DMS 273 (cell line): ENCODE results near the gene EGLN2.
"Not testable (repeated sequence)": the region's sequence is repeated elsewhere in the genome, so short reads cannot be mapped to it uniquely, and the experiment has no call there.

Source experiments
- DNase-seq: peaks from one replicate; lab custom pipeline; 2025; ENCODE audit not compliant: unreplicated experiment; lab: John Stamatoyannopoulos, UW

The EGLN2 gene

DNA sequence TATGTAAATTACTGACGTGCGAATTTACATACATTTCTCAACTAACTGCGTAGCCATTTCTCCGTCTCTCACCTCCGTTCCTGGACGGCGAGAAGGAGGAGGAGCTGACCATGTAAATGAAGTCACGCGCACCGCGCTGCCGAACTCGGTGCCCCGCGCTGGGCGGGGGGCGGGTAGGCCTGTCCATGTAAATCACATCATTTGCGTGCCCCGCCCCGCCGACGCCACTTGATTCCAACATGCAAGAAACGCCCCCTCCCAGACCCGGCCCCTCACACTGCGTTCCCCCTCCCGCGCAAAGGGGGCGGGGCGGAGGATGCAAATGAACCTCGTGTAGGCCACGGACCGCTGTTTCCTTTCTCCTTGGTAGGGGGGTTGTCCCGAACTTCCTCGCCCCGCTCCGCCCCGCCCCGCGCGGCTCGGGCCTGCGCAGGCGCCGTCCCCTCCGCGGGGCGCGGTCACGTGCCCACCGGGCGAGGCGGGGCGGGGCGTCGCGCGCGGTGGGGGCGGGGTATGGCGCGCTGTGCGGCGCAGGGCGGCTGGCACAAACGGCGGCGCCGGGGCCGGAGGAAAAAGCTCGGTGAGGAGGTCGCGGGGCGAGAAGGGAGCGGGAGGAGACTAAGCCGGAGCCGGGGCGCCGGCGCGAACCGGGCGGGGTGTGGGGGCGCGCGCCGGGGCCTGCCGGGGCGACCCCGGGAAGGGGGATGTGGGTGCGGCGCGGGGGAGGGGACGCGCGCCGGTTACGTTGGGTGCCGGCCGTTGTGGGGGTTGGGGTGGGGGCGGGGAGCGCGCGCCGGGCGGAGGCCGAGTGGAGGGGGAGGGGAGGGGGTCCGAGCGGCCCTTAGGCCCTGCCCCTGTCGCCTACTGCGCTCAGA, at the start of gene EGLN2:
Gene EGLN2, plus strand, starts transcription at position 509 of the 875 bp plus-strand sequence. CDS start 1,382 bp downstream, outside the sequence.
- DNase-seq = peak; percentile 100

DNA sequence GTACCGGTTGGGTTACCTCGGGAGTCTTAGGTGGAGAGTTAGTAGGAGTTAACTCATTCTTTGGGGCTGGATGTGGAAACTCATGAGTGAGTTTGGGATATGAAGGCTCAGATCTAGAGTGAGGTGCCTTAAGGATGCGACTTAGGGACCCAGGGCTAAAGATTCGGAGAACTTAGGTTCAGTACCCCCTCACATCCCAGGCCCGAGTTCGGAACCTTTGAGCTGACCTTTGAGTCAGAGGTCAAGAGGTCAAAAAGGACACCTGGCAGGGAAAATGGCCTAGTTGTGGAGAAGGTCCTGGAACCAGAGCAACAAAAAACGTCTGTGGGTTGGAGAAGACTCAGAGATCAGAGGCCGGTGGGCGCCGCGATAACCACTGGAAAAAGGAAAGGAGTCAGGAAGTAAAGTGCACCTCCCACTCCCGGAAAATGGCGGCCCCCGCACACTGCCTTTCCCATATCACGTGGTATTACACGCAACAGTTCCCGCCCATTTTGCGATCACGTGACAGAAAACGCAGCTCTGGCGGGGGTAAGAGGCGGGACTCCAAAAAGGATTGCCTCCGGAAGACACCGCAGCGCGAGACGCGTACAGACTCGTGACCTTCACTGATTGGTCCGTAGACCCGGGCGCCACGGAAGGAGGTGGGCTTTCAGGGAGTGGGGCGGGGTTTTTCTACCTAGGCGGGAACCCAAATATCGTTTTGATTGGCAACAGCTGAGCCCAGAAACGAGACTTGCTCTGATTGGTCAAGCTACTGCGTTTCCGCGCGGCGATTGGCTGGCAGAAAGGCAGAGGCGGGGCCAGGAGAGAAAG, 48.7 kb upstream of the EGLN2 start, which contains the start of gene ACTMAP:
Gene ACTMAP, minus strand, starts transcription at position 420 of the 816 bp plus-strand sequence. CDS start 674 bp downstream, outside the sequence.
- DNase-seq = peak; percentile 100

DNA sequence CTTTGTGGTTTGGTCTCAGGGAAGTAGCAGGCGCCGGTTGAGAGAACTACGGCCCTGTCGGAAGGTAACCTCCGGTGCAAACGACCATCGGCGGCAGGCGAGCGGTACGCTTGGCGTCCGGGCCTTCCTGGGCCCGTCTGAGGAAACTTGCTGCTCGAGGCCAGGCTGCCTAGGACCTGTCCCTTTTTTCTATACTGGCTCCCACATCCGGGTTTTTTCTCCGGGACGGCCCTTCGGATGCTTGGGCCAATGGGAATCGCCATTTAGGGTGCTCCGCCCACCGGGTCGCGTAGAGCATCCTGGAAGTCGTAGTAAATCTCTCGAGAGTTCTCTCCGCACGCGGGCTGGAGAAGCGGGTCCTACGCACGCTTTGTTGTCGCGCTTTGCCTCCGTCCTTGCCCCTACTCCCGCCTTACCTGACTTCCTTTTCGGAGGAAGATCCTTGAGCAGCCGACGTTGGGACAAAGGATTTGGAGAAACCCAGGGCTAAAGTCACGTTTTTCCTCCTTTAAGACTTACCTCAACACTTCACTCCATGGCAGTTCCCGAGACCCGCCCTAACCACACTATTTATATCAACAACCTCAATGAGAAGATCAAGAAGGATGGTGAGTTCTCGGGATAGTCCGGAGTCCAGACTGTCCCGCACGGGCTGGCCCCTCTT, 48.0 kb upstream of the EGLN2 start, which contains the start of gene SNRPA:
Gene SNRPA, plus strand, starts transcription at position 330 of the 664 bp plus-strand sequence. Its CDS starts 206 bp downstream, at position 536.
- peak; percentile 99 for DNase-seq

DNA sequence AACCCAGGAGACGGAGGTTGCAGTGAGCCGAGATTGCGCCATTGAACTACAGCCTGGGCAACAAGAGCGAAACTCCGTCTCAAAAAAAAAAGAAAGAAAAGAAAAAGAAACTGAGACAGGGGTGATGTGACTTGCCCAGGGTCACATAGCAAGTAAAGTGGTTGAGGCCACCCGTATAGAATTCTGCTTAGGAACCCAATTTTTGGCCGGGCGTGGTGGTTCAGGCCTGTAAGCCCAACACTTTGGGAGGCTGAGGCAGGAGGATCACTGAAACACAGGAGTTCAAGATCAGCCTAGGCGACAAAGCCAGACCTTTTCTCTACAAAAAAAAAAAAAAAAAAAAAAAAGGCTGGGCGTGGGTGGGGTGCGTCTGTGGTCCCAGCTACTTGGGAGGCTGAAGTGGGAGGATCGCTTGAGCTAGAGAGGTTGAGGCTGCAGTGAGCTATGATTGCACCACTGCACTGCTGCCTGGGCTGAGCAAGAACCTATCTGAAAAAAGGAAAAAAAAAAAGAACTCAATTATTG, 46.7 kb upstream of the EGLN2 start:
- DNase-seq = no peak

DNA sequence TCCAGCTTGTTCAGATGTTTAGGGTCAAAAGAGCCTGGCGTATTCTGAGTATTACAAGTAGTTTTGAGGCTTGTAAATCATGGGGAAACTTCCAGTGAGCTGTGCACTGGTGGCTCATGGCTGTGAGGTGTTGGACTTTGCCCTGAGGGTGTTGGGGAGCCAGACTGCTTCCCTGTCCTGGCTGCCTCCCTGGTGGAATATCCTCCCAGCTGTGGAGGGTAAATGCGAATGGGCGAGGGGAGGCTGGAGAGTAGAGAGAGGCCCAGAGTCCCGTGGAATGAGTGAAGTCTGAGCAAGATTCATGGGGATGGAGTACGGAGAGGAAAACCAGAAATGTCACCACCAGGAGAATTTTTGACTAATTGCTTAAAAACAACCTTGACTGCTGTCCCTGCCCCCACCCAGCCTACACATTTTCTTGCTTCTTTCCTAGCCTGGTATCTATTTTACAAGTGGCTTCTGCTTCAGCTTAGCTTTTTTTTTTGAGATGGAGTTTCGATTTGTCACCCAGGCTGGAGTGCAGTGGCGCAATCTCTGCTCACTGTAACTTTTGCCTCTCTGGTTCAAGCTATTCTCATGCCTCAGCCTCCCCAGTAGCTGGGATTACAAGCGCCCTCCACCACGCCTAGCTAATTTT, 44.3 kb upstream of the EGLN2 start:
- no peak for DNase-seq

DNA sequence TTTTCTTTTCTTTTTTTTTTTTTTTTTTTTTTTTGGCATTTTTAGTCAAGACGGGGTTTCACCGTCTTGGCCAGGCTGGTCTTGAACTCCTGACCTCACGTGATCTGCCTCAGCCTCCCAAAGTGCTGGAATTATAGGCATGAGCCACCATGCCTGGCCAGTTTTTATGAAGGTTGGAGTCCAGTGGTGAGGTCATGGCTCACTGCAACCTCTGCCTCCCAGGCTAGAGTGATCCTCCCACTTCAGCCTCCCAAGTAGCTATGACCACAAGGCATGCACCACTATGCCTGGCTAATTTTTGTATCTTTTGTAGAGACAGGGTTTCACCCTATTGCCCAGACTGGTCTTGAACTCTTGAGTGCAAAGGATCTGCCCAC, 43.8 kb upstream of the EGLN2 start:
- no peak for DNase-seq

DNA sequence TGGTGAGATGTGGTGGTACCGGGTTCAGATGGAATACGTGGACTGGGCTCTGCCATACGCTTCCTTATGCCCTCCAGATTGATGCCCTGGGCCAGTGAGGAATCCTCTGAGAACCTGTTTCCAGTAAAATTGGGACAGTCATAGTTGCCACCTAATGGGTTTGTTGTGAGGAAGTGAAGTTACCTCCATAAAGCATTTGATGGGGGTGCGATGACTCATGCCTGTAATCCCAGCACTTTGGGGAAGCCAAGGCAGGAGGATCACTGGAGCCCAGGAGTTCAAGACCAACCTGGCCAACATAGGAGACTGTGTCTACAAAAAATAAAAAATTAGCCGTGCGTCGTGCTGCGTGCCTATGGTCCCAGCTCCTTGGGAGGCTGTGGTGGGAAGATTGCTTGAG, 43.2 kb upstream of the EGLN2 start:
- no peak for DNase-seq

DNA sequence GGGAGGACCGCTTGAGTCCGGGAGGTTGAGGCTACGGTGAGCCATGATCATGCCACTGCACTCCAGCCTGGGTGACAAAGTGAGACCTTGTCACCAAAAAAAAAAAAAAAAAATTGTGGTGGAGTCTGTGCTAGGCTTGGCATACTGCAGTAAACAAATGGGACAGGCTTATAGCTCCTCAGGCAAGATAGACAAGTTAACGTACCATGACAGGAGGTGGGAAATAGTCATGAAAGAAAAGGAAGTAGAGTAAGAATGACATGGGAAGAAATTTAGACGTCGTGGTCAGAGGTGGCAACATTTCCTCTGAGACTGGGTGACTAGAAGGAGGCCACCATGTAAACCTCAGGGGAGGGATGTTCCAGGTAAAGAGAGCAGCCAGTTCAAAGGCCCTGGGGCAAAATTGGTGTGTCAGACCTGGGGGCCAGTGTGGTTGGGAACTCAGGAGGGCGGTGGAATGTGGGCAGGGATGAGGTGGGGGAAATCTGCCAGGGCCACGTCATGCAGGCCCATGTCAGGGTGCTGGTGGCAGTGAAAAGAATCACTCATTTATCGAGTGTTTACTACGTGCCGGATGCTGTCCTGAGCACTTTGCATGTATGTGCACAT, 42.4 kb upstream of the EGLN2 start:
- no peak for DNase-seq

DNA sequence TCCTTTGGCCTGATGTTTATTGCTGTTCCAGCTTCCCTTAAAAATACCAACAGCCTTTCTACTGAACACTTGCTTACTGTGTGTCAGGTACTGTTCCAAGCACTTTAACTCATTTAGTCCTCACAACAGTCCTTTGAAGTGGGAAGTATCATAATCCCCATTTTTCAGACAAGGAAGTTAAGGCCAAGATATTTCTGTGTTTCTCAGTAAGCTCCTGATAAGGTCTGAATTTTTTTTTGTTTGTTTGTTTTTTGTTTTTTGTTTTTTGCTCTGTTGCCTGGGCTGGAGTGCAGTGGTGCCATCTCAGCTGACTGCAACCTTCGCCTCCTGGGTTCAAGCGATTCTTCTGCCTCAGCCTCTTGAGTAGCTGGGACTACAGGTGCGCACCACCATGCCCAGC, 40.5 kb upstream of the EGLN2 start:
- no peak for DNase-seq

DNA sequence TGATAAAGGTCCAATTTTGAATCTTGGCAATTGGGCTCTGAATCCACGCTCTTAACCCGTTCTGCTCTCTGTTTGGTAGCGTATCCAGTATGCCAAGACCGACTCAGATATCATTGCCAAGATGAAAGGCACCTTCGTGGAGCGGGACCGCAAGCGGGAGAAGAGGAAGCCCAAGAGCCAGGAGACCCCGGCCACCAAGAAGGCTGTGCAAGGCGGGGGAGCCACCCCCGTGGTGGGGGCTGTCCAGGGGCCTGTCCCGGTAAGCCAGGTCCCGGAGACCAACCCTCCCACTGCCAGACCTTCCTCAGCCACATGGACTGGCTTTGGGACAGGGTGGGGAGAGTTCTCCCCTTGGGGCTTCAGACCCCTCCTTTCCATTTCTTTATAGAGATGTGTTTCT, 39.6 kb upstream of the EGLN2 start:
- no peak for DNase-seq

DNA sequence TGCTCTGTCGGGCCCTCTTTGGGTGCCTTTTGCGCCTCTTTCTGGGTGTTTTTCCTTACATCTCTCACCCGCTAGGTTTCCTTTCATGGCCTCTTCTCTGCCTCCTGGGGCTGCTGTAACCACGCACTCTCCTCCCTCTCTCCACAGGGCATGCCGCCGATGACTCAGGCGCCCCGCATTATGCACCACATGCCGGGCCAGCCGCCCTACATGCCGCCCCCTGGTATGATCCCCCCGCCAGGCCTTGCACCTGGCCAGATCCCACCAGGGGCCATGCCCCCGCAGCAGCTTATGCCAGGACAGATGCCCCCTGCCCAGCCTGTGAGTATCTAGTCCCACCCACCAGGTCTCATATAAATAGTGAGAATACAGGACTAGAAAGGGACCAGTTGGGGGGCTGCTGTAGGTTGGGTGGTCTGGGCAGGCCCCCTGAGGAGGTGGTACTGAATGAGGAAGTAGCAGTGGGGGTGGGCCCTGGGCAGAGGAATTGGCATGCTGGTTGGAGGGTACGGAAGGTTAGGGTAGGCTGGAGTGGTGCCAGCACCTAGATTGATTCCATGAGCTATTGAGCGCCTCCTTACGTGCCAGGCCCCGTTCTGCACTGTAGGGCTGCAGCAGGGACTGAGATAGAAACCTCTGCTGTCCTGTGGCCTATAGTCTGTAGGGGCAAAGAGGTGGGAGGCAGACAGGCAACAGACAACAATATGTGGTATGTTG, 36.1 kb upstream of the EGLN2 start:
- DNase-seq = no peak

DNA sequence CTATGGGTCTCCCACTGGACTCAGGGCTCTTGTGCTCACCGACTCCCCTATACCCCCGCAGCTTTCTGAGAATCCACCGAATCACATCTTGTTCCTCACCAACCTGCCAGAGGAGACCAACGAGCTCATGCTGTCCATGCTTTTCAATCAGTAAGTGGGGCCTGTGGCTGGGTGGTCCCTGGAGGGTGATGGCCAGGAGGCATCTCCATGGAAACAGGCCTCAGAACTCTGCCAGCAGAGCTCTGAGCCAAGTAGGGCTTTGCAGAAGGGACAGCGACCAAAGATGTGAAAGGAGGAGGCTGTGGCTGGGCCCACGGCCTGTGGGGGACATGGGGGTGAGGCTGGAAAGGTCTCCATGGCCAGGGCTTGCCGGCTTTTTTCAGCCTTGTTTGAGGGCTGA, 35.5 kb upstream of the EGLN2 start:
- no peak for DNase-seq

DNA sequence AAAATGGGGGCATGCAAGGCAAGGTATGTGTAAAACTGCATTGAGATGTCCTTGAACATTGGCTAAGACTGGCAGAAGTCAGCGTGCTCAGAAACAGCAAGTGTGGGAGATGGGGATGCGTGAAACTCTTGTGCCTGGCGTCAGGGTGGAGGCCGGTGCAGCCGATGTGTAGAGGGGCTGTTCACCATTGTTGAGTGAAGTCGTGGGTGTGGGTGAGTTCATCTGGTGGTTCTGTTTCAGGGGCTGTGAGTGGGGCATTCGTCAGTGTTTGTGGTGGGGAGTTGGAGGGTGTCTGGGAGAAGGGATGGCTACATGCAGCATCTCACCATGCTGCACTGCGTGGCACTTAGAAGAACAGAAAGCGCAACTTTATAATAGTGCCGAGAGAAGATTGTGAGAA, 35.0 kb upstream of the EGLN2 start:
- DNase-seq = no peak

DNA sequence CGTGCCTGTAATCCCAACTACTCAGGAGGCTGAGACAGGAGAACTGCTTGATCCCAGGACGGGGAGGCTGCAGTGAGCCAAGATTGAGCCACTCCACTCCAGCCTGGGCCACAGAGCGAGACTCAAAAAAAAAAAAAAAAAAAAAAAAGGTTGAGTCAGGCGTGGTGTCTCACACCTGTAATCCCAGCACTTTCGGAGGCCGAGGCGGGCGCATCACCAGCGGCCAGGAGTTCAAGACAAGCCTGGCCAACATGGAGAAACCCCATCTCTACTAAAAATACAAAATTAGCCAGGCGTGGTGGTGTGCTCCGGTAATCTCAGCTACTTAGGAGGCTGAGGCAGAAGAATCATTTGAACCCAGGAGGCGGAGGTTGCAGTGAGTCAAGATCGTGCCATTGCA, 32.6 kb upstream of the EGLN2 start:
- DNase-seq = not testable (repeated sequence)

DNA sequence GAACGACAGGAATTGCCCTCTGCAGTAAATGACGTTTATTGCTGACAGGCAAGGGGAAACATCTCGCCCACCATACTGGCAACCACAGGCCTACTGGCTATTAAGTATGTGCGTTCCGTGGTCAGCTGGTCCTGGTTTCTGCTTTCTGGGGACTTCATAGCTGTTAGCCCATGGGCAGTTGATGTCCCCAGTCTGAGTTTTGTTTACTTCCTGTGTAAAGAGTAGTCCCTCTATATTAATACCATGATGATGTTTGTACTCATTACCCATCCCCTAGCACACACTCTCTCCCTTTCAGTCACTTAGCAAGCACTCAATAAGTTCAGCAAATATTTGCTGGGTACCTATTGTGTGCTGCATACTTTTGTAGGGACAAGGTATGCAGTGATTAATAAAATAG, 30.1 kb upstream of the EGLN2 start:
- no peak for DNase-seq

DNA sequence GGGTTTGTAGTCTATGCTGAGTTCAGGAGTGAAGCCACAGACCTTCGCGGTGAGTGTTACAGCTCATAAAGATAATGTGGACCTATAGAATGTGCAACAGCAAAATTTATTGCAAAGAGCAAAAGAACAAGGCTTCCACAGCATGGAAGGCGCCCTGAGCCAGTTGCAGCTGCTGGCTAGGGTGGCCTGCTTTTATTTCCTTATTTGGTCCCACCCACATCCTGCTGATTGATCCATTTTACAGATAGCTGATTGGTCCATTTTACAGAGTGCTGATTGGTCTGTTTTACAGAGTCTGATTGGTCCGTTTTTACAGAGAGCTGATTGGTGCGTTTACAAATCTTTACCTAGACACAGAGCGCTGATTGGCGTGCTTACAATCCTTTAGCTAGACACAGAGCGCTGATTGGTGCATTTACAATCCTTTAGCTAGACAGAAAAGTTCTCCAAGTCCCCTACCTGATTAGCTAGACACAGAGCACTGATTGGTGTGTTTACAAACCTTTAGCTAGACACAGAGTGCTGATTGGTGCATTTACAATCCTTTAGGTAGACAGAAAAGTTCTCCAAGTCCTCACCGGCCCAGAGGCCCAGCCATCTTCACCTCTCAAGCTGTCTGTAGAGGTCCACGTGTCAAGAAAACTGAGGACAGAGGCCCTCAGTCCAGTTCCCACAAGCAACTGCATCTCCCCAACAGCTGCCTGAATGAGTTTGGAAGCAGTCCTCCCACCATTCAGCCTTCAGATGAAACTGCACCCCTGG, 27.7 kb upstream of the EGLN2 start:
- DNase-seq = peak; percentile 30

DNA sequence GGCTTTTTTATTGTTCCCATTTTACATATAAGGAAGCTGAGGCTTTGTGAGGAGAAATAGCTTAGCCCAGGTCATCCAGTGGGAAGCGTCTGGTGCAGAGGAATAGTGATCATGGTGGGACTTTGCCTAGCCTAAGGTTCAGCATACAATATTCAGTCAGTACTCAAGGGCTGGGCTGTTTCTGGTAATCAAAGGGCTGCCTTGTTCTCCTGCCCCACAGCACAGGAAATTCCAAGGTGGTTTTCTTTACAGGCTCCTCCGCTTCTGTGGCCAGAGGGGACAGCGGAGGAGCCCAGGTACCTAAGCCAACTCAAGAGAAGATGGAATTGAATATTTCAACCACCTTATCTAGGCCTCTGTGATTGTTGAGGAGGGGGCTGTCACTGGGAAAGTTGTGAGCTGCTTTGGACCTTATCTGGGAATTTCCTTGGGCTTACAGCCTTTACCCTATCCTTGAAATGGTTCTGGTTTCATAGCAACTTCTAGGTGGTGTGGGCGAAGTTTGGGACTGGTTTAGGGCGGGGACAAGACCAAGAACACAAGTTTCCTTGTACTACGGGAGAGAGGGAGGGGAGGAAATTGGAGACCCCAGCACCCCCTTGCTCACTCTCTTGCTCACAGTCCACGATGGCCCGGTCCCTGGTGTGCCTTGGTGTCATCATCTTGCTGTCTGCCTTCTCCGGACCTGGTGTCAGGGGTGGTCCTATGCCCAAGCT, 23.9 kb upstream of the EGLN2 start, which contains the start of gene MIA:
Gene MIA, plus strand, starts transcription at position 606 of the 716 bp plus-strand sequence. Its CDS starts 22 bp downstream, at position 628.
- DNase-seq = no peak

DNA sequence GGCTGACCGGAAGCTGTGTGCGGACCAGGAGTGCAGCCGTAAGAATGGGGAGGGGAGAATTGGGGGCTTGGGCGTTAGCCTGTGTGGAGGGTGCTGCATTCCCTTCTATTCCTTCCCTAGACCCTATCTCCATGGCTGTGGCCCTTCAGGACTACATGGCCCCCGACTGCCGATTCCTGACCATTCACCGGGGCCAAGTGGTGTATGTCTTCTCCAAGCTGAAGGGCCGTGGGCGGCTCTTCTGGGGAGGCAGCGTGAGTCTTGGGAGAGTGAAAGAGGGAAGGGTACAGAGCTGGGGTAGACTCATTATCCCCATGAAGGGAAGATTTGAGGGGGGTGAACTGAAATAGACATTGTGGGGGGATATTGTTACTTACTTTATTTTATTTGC, 23.4 kb upstream of the EGLN2 start:
- DNase-seq = no peak
